ENCODE data around the gene OSGIN1. TPM values are rescaled to one million over a fixed set of nuclear protein-coding genes. Genes with fewer than 3 reads are reported as not detected.
"Not testable (repeated sequence)": the region's sequence is repeated elsewhere in the genome, so short reads cannot be mapped to it uniquely, and the experiment has no call there.

Gene OSGIN1
- total RNA-seq, 1 donor from 2014 or later, result 4.7 TPM

GRCh38 chr16:83937922-83938885, 14.8 kb upstream of the OSGIN1 start:
- ATAC-seq (no peak), DNase-seq (no peak)
- intact Hi-C loops (cut with micrococcal nuclease), result no loop called here

- intact Hi-C loops (cut with micrococcal nuclease), result no loop called here
- ATAC-seq (peak; percentile 21), DNase-seq (no peak)
Observed at GRCh38 chr16:83939266-83939855, 13.7 kb upstream of the OSGIN1 start.

- ATAC-seq (no peak), DNase-seq (no peak)
- intact Hi-C loops (cut with micrococcal nuclease), result no loop called here
Observed at GRCh38 chr16:83940119-83940518, 12.9 kb upstream of the OSGIN1 start.

GRCh38 chr16:83940630-83941378, 12.2 kb upstream of the OSGIN1 start:
- intact Hi-C loops (cut with micrococcal nuclease), result no loop called here
- DNase-seq (no peak), ATAC-seq (no peak)

- DNase-seq; ATAC-seq; intact Hi-C loops (cut with micrococcal nuclease): not testable (repeated sequence)
Observed at GRCh38 chr16:83941546-83941945, 11.5 kb upstream of the OSGIN1 start.

- intact Hi-C loops (cut with micrococcal nuclease), result no loop called here
- no peak for DNase-seq
- ATAC-seq, result no peak
Observed at GRCh38 chr16:83942074-83942473, 11.0 kb upstream of the OSGIN1 start.

GRCh38 chr16:83942815-83943515, 10.1 kb upstream of the OSGIN1 start:
- peak; percentile 31 for ATAC-seq
- DNase-seq, result no peak
- intact Hi-C loops (cut with micrococcal nuclease), result no loop called here

- intact Hi-C loops (cut with micrococcal nuclease), result no loop called here
- ATAC-seq (peak; percentile 5), DNase-seq (no peak)
Observed at GRCh38 chr16:83943516-83944050, 9.5 kb upstream of the OSGIN1 start.

- peak; percentile 14 for DNase-seq
- no peak for ATAC-seq
- intact Hi-C loops (cut with micrococcal nuclease), result no loop called here
Observed at GRCh38 chr16:83945587-83945986, 7.5 kb upstream of the OSGIN1 start.

- intact Hi-C loops (cut with micrococcal nuclease), result no loop called here
- no peak for ATAC-seq
- DNase-seq, result peak; percentile 17
Observed at GRCh38 chr16:83946154-83946780, 6.8 kb upstream of the OSGIN1 start.

GRCh38 chr16:83946781-83947566, 6.1 kb upstream of the OSGIN1 start:
- DNase-seq (peak; percentile 19), ATAC-seq (no peak)
- intact Hi-C loops (cut with micrococcal nuclease), result no loop called here

- ATAC-seq (no peak), DNase-seq (peak; percentile 10)
- intact Hi-C loops (cut with micrococcal nuclease), result no loop called here
Observed at GRCh38 chr16:83947642-83948234, 5.3 kb upstream of the OSGIN1 start.

GRCh38 chr16:83948914-83949723, 3.9 kb upstream of the OSGIN1 start:
- no peak for DNase-seq
- no peak for ATAC-seq
- intact Hi-C loops (cut with micrococcal nuclease), result no loop called here

- intact Hi-C loops (cut with micrococcal nuclease), result no loop called here
- no peak for ATAC-seq
- DNase-seq, result no peak
Observed at GRCh38 chr16:83949724-83950001, 3.4 kb upstream of the OSGIN1 start.

- ATAC-seq; intact Hi-C loops (cut with micrococcal nuclease): not testable (repeated sequence)
- DNase-seq, result peak; percentile 25
Observed at GRCh38 chr16:83950862-83951399, 2.1 kb upstream of the OSGIN1 start.

GRCh38 chr16:83951544-83951943, 1.5 kb upstream of the OSGIN1 start:
- DNase-seq, result no peak
- ATAC-seq, result no peak
- intact Hi-C loops (cut with micrococcal nuclease), result no loop called here

- ATAC-seq (no peak), DNase-seq (no peak)
- intact Hi-C loops (cut with micrococcal nuclease), result no loop called here
Observed at GRCh38 chr16:83952587-83952939, 477 bp upstream of the OSGIN1 start.
